Tibial nerve (tissue), 4 donors: ENCODE results near the gene PTK7. TPM values are rescaled to one million over a fixed set of nuclear protein-coding genes. Genes with fewer than 3 reads are reported as not detected.
"Not testable (repeated sequence)": the region's sequence is repeated elsewhere in the genome, so short reads cannot be mapped to it uniquely, and the experiment has no call there.

Experiments
- DNase-seq, 2 donors: peaks; one replicate each; pipeline ENCODE4 v3.0.0-alpha.2; 2019; ENCODE audit warnings: low spot score in 2 of 2
- H3K27ac ChIP-seq, 4 donors: fragments of 200-600 bp; sonication (generic) in 3 of 4; one replicate each; pipeline ENCODE4 v1.5.1; 2017 to 2019; ENCODE audit warnings: mild to moderate bottlenecking in 1 of 4
- H3K27me3 ChIP-seq, 2 donors: fragments of 200-600 bp; sonication (generic) in 1 of 2; one replicate each; pipeline versions ENCODE4 v1.5.1 to v1.6.0; 2017 to 2019
- H3K36me3 ChIP-seq, 3 donors: fragments of 200-600 bp; sonication (generic); one replicate each; pipeline ENCODE4 v1.5.1; 2018 to 2019
- H3K4me1 ChIP-seq, 4 donors: fragments of 200-600 bp; sonication (generic) in 3 of 4; one replicate each; pipeline ENCODE4 v1.5.1; 2017 to 2019
- H3K4me3 ChIP-seq, 4 donors: fragments of 200-600 bp; sonication (generic) in 3 of 4; one replicate each; pipeline ENCODE4 v1.5.1; 2017 to 2019; ENCODE audit warnings: mild to moderate bottlenecking in 1 of 4, moderate library complexity in 1 of 4
- H3K9me3 ChIP-seq, 4 donors: fragments of 200-600 bp; sonication (generic) in 3 of 4; one replicate each; pipeline ENCODE4 v1.5.1; 2017 to 2019
- CTCF ChIP-seq, 5 experiments: fragments of 200-600 bp in 3 of 5; fragments of 450-650 bp in 2 of 5; sonication (generic) in 3 of 5; IDR thresholded peaks; one replicate each; pipeline ENCODE4 v1.5.1; 2016 to 2019; ENCODE audit warnings: antibody characterized with exemption in 5 of 5, mild to moderate bottlenecking in 3 of 5, moderate library complexity in 2 of 5
- EP300 ChIP-seq, 2 donors: sonication (generic); formaldehyde crosslinking; IDR thresholded peaks; one replicate each; pipeline ENCODE4 v1.6.1; 2017; ENCODE audit warnings: antibody characterized with exemption in 2 of 2, mild to moderate bottlenecking in 1 of 2
- POLR2A ChIP-seq, 2 donors: fragments of 450-650 bp; IDR thresholded peaks; one replicate each; pipeline ENCODE4 v1.6.1; 2017; ENCODE audit warnings: antibody characterized with exemption in 2 of 2, mild to moderate bottlenecking in 2 of 2, moderate library complexity in 2 of 2
- WGBS, 2 donors: methylation state at CpG; one replicate each; pipeline ENCODE4 v1.1.5; 2018; 5-methylcytosine and 5-hydroxymethylcytosine counted together
- total RNA-seq, 4 donors: library from RNA; depleted of rRNA; stranded (reverse); fragments of >200 nt; gene quantifications; one replicate each; pipeline ENCODE4 v1.1.0, GENCODE V29; 2016

Gene PTK7
- total RNA-seq, 4 donors from 2014 or later: 1.5 to 5.5 (median 3.9) TPM

GRCh38 chr6:43127877-43128276, 51.8 kb downstream of the PTK7 start:
- TF ChIP-seq EP300 (IDR thresholded peaks at IDR 0.05) (no peak), POLR2A (IDR thresholded peaks at IDR 0.05) (no peak), CTCF (IDR thresholded peaks at IDR 0.05) (no peak)
- H3K9me3 ChIP-seq: no peaks in the 10 kb centered on the region
- no peak overlapping the region for H3K4me3 ChIP-seq
- H3K27me3 ChIP-seq: peaks cover 0 to 4% of the 10 kb centered on the region in 2 donors
- H3K4me1 ChIP-seq: peaks cover 0 to 9% (median 0%) of the 10 kb centered on the region in 4 donors
- no peaks in the 10 kb centered on the region for H3K36me3 ChIP-seq
- WGBS, 2 donors: 52 to 54% methylated on average over 9 to 11 of the region's 11 CpGs
- DNase-seq: no peak
- no peak overlapping the region for H3K27ac ChIP-seq

GRCh38 chr6:43128926-43129325, 52.8 kb downstream of the PTK7 start:
- Histone ChIP-seq H3K27me3 (peaks cover 0 to 4% of the 10 kb centered on the region in 2 donors), H3K27ac (no peak overlapping the region), H3K36me3 (no peaks in the 10 kb centered on the region), H3K4me1 (peaks cover 0 to 1% (median 0%) of the 10 kb centered on the region in 4 donors), H3K9me3 (no peaks in the 10 kb centered on the region), H3K4me3 (no peak overlapping the region)
- DNase-seq: no peak
- no peak for TF ChIP-seq CTCF (IDR thresholded peaks at IDR 0.05)
- TF ChIP-seq POLR2A (IDR thresholded peaks at IDR 0.05): no peak
- no peak for TF ChIP-seq EP300 (IDR thresholded peaks at IDR 0.05)
- WGBS, 2 donors: 78 to 91% methylated on average over 12 to 15 of the region's 16 CpGs

GRCh38 chr6:43129434-43130194, 53.5 kb downstream of the PTK7 start:
- Histone ChIP-seq H3K9me3 (no peaks in the 10 kb centered on the region), H3K27me3 (peaks cover 0 to 4% of the 10 kb centered on the region in 2 donors), H3K4me3 (no peak overlapping the region), H3K4me1 (no peaks in the 10 kb centered on the region), H3K36me3 (no peaks in the 10 kb centered on the region), H3K27ac (no peak overlapping the region)
- TF ChIP-seq CTCF (IDR thresholded peaks at IDR 0.05) (peak in 3 of 5 experiments; percentile 6 to 12 (median 11)), POLR2A (IDR thresholded peaks at IDR 0.05) (no peak)
- no peak for DNase-seq
- 53 to 55% methylated on average over 15 of the region's 15 CpGs for WGBS, 2 donors

- H3K27ac ChIP-seq: no peak overlapping the region
- WGBS, 2 donors: 94 to 97% methylated on average over 6 to 7 of the region's 7 CpGs
- DNase-seq: no peak
- no peaks in the 10 kb centered on the region for H3K27me3 ChIP-seq
- TF ChIP-seq CTCF (IDR thresholded peaks at IDR 0.05) (no peak), POLR2A (IDR thresholded peaks at IDR 0.05) (no peak), EP300 (IDR thresholded peaks at IDR 0.05) (no peak)
- H3K36me3 ChIP-seq: no peaks in the 10 kb centered on the region
- no peaks in the 10 kb centered on the region for H3K4me1 ChIP-seq
- no peaks in the 10 kb centered on the region for H3K9me3 ChIP-seq
- H3K4me3 ChIP-seq: no peak overlapping the region
Measured at GRCh38 chr6:43130429-43130828, 54.3 kb downstream of the PTK7 start.

GRCh38 chr6:43131379-43131778, 55.3 kb downstream of the PTK7 start:
- WGBS, 2 donors: 81 to 83% methylated on average over 5 of the region's 5 CpGs
- not testable (repeated sequence) for H3K27me3 ChIP-seq, H3K4me3 ChIP-seq, H3K36me3 ChIP-seq, DNase-seq, H3K9me3 ChIP-seq, H3K27ac ChIP-seq, H3K4me1 ChIP-seq
